Stimulated activated CD4-positive, alpha-beta T cell treated with anti-CD3 and anti-CD28 coated beads, Interleukin-1b, Interleukin-23, amount 100 ng/mL, for 1 hour (primary cell): Measurements from ENCODE around the gene PLEKHA7.
"Not testable (repeated sequence)": the region's sequence is repeated elsewhere in the genome, so short reads cannot be mapped to it uniquely, and the experiment has no call there.

Experiments
- DNase-seq, 2 donors: peaks; one replicate each; pipeline ENCODE4 v3.0.0-alpha.2; 2020; ENCODE audit warnings: low read depth in 2 of 2

The PLEKHA7 gene

GRCh38 chr11:16977994-16978315, 36.3 kb downstream of the PLEKHA7 start:
- no peak for DNase-seq

GRCh38 chr11:16977136-16977993, 36.8 kb downstream of the PLEKHA7 start:
- DNase-seq = no peak

DNA sequence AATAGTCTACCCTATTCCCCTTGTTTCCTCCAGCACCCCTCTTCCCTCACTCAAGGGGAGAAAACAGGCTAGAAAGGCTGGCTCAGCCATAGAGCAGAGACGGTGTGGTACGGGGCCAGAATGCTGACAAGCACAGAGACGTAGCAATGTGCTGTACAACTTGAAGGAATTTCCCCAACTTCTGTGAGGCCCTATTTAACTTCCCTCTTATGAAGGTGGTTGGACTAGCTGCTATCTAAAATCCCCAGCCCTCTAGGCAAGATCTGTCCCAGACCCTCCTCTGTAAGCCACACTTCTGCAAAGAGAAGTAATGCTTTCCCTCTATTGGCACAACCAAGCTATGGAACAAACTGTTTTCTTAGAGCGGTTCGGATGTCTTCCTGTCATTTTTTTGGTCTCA, 37.8 kb downstream of the PLEKHA7 start:
- DNase-seq = no peak

- DNase-seq = no peak
Measured at GRCh38 chr11:16975906-16976305, 38.3 kb downstream of the PLEKHA7 start.

DNA sequence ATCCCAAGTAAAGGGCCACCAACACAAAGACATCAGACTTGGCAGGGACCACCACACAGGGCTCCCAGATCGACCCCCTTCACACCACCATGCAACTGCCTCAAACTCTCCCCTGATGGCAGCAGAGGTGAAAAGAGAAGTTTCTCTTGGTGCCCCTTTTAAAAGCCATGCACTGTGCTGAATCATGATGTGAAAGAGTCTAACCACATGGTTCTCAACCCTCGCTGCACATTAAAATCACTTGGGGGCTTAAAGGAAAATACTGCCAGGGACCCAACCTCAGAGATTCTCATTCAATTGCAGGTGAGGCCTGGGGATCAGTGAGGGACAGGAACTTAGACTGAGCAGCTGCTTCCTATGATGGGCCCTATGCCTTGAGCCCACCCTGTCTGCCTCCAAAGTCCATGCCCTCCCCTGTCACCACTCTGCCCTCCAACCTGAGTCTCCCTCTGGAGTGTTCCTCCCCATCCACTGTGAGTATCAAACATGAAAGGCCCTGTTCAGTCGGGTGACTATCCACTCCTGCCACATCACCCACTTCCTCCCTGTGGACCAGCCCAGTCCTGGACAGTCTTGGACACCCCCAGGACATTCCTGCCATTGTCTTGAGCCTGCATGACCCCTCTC, 40.8 kb downstream of the PLEKHA7 start:
- DNase-seq = no peak

- no peak for DNase-seq
Measured at GRCh38 chr11:16969010-16969999, 44.9 kb downstream of the PLEKHA7 start.

GRCh38 chr11:16968196-16968595, 46.0 kb downstream of the PLEKHA7 start:
- DNase-seq = no peak

DNA sequence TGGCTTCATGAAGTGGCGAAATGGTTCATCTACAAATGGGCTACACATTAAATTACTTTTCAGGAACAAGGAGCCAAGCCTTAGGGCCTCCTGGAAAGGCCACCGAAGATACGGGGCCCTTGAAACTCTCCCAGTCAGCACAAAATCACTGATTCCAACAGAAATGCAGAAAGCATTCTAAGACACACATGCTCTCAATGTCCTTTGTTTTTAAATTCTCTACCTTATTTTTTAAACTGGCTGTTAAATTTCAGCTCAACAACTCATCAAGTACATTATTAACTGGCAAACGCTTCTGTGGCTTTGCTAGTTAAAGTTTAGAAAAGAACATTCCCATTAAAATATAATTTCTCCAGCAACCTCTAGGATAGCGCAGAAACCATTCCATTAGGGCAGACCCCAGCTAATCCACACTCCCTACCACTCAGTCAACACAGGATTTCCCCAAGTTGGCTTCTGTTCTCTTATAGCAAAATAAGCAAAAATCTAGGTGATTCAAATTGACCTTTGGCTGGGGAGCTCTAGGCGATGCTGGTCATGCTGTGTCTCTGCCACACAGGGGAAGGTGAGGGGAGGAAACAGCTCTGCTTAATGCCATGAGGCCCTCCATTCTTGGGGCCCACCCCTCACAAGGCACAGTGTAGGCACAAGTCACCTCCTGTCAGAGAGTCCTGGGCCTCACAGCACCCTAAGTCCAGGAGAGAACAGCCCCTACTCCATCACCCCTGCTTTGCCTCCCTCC, 47.1 kb downstream of the PLEKHA7 start:
- DNase-seq = no peak

- DNase-seq = no peak
Measured at GRCh38 chr11:16964501-16964900, 49.7 kb downstream of the PLEKHA7 start.

DNA sequence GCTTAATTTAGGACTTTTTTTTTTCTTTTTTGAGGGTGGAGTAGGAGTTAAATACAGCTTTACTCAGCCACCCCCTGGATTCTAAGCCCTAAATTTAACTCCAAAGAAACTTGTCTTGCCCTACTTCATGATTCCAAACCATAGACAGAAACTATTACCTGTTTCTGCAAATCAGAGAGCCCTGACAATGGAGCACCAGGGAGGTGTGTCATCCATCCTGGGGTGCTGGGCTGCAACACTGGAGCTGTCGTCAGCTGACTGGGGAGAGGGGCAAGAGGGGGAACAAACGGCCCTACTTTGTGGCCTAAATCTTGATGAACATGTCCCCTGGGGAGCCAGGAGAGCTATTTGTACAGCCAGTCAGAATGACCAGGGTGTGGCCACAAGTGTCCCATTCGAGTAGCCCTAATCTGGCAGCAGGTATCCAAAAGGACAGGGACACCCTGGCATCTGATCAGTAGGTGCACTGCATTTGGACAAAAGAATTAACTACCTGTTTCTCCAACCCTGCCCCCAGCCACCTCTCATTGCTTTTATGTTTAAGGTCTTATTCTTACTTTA, 50.8 kb downstream of the PLEKHA7 start:
- no peak for DNase-seq

DNA sequence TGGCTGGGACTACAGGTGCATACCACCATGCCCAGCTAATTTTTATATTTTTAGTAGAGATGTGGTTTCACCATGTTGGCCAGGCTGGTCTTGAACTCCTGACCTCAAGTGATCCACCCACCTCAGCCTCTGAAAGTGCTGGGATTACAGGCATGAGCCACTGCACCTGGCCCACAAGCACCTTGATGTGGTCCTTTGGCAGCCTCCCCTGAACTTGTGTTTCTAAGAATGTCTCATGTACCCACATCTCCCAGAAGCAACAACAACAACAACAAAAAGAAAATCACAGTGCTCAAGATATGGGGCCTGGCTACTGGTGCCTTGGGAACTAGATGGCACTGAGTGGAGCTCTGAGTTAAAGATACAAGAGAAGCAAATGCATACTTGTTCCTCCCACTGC, 51.6 kb downstream of the PLEKHA7 start:
- not testable (repeated sequence) for DNase-seq

DNA sequence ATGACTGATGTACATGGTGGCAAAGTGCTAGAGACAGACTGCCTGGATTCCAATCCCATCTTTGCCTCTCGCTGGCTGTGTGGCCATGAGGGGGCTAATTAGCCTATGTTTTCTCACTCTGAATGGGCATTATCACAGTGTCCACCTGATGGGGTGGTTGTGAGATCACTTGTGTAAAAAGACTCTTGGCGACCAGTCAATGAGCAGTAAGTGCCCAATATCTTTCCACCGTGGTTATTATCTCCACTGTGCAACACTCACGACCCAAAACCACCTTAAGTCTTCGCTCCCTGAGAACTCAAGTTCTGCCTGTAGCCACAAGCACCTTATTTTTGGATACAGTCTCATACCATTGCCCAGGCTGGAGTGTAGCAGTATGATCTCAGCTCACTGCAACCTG, 52.1 kb downstream of the PLEKHA7 start:
- DNase-seq = no peak

DNA sequence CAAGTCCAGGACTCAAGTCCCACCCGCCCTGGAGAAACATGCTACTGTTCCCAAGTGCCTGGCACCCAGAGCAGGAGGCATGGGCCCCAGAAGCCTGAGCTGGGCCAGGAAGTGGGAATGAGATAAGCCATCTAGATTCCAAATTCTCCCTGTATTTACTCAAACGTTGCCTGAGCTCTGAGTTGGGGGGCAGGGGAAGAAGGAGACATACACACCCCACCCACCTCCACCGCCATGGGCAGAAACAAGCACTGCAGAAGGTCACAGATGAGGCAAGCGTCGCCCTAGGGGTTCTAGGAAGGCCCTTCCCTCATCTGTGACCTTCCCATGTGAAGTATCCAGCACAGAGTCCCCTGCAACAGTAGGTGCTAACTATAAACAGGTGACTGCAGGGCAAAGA, 54.0 kb downstream of the PLEKHA7 start:
- no peak for DNase-seq

GRCh38 chr11:16959602-16960001, 54.6 kb downstream of the PLEKHA7 start:
- DNase-seq = no peak

DNA sequence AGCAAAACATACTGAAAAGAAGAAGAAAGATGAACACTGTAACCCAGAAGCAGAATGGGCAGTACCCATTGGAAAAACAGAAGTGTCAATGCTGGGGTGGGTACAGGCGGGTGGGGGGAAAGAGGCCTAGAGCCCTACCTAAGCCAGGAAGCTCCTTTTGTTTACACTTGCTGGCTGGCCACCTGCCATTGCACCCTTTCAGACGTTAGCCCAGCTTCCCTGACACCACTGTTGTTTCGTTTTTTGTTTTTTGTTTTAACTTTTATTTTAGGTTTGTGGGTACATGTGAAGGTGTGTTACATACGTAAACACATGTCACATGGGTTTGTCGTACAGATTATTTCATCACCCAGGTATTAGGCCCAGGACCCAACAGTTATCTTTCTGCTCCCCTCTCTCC, 55.4 kb downstream of the PLEKHA7 start:
- DNase-seq = no peak

DNA sequence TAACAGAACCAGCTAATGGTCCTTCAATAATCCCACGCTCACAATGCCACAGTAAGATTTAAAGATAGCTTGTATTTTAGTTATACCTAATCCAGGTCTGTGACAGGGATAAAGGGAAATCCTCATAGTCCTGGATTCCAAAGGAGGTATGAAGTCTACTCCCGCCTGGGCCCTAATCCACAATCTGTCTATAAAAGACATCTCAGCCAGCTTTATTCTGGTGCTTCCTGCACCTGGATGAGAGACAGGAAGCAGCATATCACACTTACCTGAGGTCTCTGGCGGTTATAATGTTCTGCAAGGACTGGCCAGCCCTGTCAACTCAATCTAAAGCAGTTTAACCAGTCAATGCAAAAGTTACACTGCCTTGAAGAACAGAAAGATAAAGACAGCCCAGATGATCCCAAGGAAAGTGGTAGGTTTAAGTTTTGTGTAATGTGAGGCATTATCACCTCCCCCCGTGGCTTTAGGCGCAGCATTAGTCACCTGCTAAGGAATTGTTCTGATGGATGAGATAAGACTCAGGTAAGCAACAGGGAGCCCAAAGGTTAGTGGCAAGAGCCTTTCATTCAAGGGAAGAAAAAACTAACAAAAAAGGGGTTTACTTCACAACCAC, 57.6 kb downstream of the PLEKHA7 start:
- no peak for DNase-seq

DNA sequence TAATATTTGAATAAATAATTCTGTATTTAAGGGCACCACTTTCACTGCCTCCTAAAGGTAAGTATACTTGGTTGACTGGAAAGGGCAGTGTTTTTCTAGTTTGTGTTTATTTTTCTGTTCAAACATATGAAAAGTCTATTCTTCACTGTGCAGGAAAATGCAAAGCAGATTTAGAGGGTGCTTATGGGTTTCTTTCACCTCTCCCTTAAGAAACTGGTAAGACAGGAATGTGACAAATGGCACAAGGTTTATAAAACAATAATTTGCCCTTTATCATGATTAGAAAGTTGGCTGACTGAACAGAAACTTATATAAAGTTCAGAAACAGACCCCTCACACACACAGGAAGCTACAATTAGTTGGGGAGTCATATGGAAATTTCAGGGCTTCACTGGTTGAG, 60.6 kb downstream of the PLEKHA7 start:
- no peak for DNase-seq

GRCh38 chr11:16946477-16947282, 67.5 kb downstream of the PLEKHA7 start:
- no peak for DNase-seq

- no peak for DNase-seq
Measured at GRCh38 chr11:16945671-16946469, 68.3 kb downstream of the PLEKHA7 start.
